AG08396 (cell line): ENCODE results near the gene ANXA11.
"Not testable (repeated sequence)": the region's sequence is repeated elsewhere in the genome, so short reads cannot be mapped to it uniquely, and the experiment has no call there.

Experiments
- DNase-seq: peaks from one replicate; pipeline ENCODE4 v3.0.0; 2012; ENCODE audit warnings: low spot score, mixed read lengths

Gene ANXA11

DNA sequence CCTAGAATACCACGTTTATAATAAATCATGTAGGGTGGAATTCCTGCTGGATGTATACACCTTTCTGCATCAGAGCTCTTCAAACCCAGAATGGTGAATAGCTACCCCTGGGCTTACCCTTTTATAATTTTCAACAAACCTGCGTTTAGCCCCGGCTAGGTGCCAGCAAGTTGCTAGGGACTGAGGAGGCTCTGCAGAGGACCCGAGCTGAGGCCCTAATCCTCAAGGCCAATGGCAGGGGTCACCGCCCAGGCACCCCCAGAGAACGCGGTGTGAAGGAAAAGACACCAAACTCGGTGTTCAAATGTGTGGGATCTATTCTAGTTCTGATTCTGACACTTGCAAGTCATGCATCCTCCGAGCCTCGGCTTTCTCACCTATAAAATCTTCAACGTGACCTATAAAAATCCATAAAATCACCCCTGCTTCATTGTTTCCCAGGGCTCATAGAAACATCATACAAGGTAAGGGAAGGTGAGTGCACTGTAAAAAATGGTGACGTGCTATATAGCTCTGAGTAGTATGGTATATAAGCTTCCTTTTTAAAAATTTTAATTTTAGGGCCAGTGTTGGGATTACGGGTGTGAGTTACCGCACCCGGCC is 2.5 kb upstream of the ANXA11 start:
- DNase-seq = no peak

DNA sequence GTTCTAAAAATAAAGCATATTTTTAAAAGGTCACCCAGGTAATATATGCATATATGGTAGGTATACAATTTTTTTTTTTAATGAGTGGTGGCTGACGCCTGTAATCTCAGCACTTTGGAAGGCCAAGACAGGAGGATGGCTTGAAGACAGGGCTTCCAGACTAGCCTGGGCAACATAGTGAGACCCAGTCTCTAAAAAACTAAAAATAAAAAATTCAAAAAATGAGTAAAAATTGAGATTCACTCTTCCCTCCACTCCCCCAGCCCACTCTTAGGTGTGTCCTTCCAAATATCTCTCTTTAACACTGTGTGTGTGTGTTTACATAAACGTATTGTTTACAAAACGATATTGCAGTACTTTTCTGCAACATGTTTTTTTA is 929 bp upstream of the ANXA11 start:
- no peak for DNase-seq

DNA sequence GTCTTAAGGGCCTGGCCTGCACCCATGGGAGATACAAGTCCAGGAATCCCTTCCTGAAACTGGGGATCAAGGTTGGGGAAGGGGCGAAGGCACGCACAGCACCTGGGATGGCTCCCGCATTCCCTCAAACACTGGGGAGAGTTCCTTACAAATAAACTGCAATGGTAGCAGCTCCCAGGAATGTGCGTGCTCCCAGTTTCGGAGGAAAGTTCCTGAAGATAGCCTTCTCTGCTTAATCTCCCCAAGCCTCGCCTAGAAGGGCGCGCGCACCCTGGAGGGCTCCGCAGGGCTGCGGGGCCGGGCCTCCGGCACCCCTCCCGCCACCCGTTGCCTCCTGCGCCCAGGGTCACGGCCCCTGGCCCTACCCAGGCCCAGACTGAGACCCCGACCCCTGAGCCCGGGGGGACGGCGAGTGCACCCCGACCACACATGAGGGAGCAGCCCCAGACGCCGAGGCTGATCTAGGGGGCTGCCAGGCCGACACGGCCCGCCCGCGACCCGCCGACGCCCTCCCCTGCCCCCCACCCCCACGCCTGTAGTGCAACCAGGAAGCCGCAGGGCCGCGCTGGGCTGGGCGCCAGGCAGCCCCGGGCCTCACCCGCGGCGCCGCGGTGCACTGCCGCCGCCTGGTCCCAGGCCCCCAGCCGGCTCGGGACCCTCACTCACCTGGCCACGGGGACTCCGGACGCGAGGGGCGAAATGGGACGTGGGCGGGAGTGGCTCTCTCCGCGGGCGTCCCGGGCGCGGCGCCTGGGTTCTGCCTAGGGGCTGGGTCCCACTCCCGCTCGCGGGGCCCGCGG is 460 bp downstream of the ANXA11 start:
- peak; percentile 62 for DNase-seq

- peak; percentile 43 for DNase-seq
These were observed 1.3 kb downstream of the ANXA11 start for GRCh38 chr10:80203835-80204676.

GRCh38 chr10:80202934-80203834 is 2.2 kb downstream of the ANXA11 start:
- peak; percentile 80 for DNase-seq

DNA sequence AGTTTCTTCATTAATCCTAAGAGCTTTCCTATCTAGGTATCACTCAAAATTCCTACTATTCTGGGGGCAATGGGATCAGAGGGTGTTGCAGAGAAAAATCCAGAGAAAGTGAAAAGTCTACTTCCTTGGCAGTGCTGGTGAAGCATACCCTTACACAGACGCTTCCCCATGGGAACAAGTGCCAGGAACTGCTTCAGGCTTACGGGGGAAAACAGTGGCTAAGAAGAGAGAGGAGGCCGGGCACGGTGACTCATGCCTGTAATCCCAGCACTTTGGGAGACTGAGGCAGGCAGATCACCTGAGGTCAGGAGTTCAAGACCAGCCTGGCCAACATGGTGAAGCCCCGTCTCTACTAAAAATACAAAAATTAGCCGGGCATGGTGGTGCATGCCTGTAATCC is 2.8 kb downstream of the ANXA11 start:
- not testable (repeated sequence) for DNase-seq

DNA sequence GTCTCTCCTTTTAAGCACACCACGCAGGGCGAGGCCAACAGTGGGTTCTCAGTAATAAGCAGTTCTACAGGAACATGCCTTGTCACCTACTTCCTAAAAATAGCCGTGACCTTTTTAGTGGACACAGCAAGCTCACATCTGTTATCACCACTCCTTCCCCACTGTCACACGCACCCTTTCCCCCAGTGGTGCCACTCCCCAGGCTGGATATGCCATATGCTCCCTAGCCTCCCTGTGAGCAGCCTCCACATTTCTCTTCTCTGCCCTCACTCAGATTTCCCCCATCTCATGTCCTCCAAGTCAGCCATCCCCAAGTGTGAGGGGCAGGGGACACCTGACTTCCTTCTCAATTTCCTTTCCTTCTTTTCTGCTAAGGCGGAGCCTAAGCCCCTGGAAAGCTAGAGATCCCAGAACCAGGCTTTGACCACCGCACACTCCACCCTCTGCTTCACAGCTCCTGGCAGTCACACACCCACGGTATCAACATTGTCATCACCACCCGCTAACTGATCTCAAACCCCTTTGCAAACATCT is 3.7 kb downstream of the ANXA11 start:
- no peak for DNase-seq

- no peak for DNase-seq
These were observed 4.7 kb downstream of the ANXA11 start for GRCh38 chr10:80200687-80201086.

DNA sequence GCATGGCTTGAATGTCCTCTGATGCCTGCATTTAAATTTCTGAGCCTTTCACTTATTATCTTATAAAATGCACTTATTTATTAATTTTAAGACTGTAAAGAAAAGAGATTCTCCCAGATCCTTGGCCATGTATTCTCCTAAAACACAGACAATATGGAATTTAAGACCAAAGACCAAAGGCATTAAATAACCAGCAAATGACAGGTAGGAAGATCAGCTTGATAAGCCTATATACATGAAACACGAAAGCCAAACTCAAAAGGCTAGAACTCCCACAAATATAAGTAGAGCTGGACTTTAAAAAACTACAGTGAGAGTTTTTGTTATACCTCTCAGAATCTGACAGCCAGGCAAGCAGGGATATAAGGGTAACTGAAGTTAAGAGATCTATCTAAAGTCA is 5.1 kb downstream of the ANXA11 start:
- no peak for DNase-seq

GRCh38 chr10:80199828-80200227 is 5.5 kb downstream of the ANXA11 start:
- peak; percentile 65 for DNase-seq

- DNase-seq = no peak
These were observed 7.1 kb downstream of the ANXA11 start for GRCh38 chr10:80197972-80198916.

- DNase-seq = no peak
These were observed 8.4 kb downstream of the ANXA11 start for GRCh38 chr10:80196950-80197315.

DNA sequence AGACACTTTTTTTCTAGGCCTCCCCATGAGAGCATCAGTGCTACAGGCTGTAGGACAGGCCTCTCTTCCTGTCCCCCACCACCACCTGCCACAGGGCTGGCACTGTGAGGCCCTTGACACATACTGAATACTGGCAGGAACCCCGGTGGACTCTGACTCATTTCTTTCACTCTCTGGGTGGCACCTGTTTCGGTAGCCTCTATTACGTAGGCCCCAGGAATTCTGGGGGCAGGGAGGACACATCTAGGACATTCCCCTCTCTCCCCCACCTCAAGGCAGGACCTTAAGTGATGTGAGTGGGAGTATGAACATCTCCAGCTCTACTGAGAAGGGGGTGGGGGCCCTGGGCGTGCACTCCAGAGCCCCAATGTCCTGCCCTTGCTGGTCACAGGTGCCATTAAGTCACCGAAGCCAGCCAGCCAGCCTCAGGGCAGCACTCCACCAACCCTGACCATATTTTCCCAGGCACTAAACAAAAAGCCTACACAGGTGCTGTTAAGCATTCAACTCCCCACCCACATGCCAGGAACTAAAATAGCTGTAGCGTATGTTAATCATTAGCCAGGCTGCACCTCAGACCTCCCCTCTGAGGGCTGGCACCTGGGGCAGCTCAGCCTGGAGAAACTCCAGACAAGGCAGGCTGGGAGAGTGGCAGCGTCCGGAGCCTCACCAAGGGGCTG is 8.9 kb downstream of the ANXA11 start:
- no peak for DNase-seq

DNA sequence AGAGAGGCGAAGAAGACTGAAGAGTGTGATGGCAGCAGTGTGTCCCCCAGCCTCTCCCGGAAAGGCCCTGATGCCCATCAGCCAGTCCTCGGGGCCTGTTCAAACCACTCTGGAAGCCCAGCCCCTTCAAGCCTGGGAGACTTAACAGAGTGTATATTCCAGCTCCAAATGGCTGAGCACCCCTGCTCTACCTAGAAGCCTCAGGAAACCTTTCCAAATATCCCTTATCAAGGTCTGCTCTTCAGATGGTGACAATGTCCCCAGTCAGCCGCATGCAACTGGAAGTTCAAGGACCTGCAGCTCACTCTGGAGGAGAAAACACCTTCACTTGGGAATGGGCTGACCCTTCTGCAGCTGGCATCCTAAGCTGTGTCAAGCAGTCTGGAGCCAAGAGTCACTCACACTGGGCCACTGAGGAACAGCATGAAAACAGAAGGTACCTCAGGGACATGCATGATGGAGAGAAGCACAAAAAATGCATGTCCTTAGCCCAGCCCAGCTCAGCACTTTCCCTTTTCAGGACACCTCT is 10.2 kb downstream of the ANXA11 start:
- no peak for DNase-seq

GRCh38 chr10:80194373-80195045 is 10.8 kb downstream of the ANXA11 start:
- no peak for DNase-seq

GRCh38 chr10:80192553-80192952 is 12.8 kb downstream of the ANXA11 start:
- DNase-seq = no peak

DNA sequence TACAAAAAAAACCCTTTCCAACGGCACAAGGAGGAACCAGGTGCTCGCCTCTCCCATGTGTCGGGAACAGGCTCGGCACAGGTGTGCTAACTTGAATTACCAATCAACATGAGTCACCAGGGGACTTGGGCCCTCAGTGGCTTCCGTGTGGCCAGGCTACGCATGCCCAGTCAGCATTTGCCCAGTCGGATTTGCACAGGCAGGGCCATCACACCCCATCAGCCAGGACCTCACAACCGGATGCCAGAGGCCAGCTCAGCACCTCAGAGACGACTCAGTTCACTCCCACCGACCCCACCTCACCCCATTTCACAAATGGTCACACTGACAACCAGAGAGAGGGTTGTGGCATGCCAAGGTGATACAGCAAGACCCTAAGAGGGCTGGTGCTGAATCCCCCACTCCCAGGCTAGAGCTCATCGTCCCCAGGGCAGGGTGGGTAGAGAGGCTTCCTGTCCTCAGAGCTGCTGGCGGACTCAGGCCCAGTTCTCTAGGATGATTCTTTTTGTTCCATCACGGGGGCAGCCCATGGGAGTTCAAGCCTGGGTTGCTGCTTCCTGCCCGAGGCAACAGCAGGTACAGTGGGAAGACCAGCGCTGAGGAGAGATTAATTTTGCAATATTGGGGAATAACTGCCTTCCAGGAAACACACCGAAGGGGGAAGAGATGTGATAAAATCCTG is 13.6 kb downstream of the ANXA11 start:
- DNase-seq = no peak

DNA sequence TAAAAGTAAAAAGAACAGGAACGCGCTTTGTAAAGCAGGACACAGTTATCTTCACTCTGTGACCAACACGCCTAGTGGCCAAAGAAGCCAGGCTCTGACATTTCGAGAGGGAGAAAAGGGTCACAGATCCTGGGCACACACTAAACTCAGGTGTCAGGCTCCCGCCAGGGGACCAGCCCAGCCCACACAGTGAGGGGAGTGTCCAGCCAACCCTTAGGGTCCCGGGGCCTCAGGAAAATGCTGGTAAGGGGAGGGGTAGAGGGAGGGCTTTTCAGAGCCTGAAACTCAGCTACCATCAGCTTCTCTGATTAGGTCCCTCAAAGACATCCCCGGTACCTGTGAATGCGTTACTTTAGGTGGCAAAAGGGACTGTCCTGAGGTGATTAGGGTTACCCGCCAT is 16.6 kb downstream of the ANXA11 start:
- DNase-seq = no peak
